ENCODE measurements around the gene TNNC1. TPM values are rescaled to one million over a fixed set of nuclear protein-coding genes. Genes with fewer than 3 reads are reported as not detected.

Gene TNNC1
- total RNA-seq, 2 experiments from 2014 or later: 0.57 to 3.2 TPM

- Histone ChIP-seq H3K9me2 (ENCODE audit: insufficient read depth, low read length) (no peaks in the 10 kb centered on the region), H4K20me1 (ENCODE audit: insufficient read depth, low read length) (no peaks in the 10 kb centered on the region), H2AFZ (ENCODE audit: low read length) (no peak overlapping the region), H3K4me1 (ENCODE audit: insufficient read depth, low read length, poor library complexity, severe bottlenecking) (no peaks in the 10 kb centered on the region), H3K4me2 (ENCODE audit: low read length) (no peak overlapping the region), H3K9me3 (ENCODE audit: low read length) (no peaks in the 10 kb centered on the region), H3K4me3 (ENCODE audit: low read depth, low read length, poor library complexity, severe bottlenecking) (no peak overlapping the region), H3K36me3 (ENCODE audit: insufficient read depth, low read length) (peaks cover 21% of the 10 kb centered on the region; the same call in 1 of the 2 replicates), H3K79me2 (ENCODE audit: insufficient read depth, low read depth, low read length) (no peaks in the 10 kb centered on the region), H3K27ac (ENCODE audit: low read depth, low read length, poor library complexity, severe bottlenecking) (no peak overlapping the region)
- ChIA-PET CTCF (ENCODE audit: unreplicated experiment) (no interaction called here), POLR2A (no interaction called here)
- intact Hi-C loops (cut with micrococcal nuclease; ENCODE audit: unreplicated experiment): no loop called here
- DNase-seq (ENCODE audit: low spot score): no peak
- no TSS peak for BruUV-seq (replicated peaks)
- TF ChIP-seq CTCF (conservative IDR thresholded peaks at IDR 0.05; ENCODE audit: low read length): no peak
- TF ChIP-seq EZH2phosphoT487 (IDR thresholded peaks at IDR 0.05; ENCODE audit: borderline replicate concordance, low read depth, low read length): no peak
Observed at GRCh38 chr3:52495777-52496602, 42.1 kb upstream of the TNNC1 start.

GRCh38 chr3:52494886-52495495 lies 41.1 kb upstream of the TNNC1 start, which contains the start of gene STAB1:
Gene STAB1, plus strand, starts transcription at chr3:52495338. Its CDS starts 76 bp downstream, at chr3:52495414.
- ChIA-PET POLR2A (no interaction called here), CTCF (ENCODE audit: unreplicated experiment) (no interaction called here)
- peaks cover 29% of the 10 kb centered on the region; the same call in 1 of the 2 replicates for H3K36me3 ChIP-seq (ENCODE audit: insufficient read depth, low read length)
- intact Hi-C loops (cut with micrococcal nuclease; ENCODE audit: unreplicated experiment): no loop called here
- no peaks in the 10 kb centered on the region for H3K9me3 ChIP-seq (ENCODE audit: low read length)
- no peaks in the 10 kb centered on the region for H3K4me1 ChIP-seq (ENCODE audit: insufficient read depth, low read length, poor library complexity, severe bottlenecking)
- TF ChIP-seq CTCF (conservative IDR thresholded peaks at IDR 0.05; ENCODE audit: low read length) (no peak), EZH2phosphoT487 (IDR thresholded peaks at IDR 0.05; ENCODE audit: borderline replicate concordance, low read depth, low read length) (no peak)
- no peak within 1 kb of the TSS for H3K4me3 ChIP-seq (ENCODE audit: low read depth, low read length, poor library complexity, severe bottlenecking)
- no peaks in the 10 kb centered on the region for H4K20me1 ChIP-seq (ENCODE audit: insufficient read depth, low read length)
- H3K4me2 ChIP-seq (ENCODE audit: low read length): no peak within 1 kb of the TSS
- no peak for DNase-seq (ENCODE audit: low spot score)
- H2AFZ ChIP-seq (ENCODE audit: low read length): no peak within 1 kb of the TSS
- no TSS peak for BruUV-seq (replicated peaks)
- H3K9me2 ChIP-seq (ENCODE audit: insufficient read depth, low read length): no peaks in the 10 kb centered on the region
- H3K27ac ChIP-seq (ENCODE audit: low read depth, low read length, poor library complexity, severe bottlenecking): no peak within 1 kb of the TSS
- no peaks in the 10 kb centered on the region for H3K79me2 ChIP-seq (ENCODE audit: insufficient read depth, low read depth, low read length)

GRCh38 chr3:52494445-52494844 lies 40.6 kb upstream of the TNNC1 start:
- no TSS peak for BruUV-seq (replicated peaks)
- ChIA-PET POLR2A (no interaction called here), CTCF (ENCODE audit: unreplicated experiment) (no interaction called here)
- intact Hi-C loops (cut with micrococcal nuclease; ENCODE audit: unreplicated experiment): no loop called here
- TF ChIP-seq EZH2phosphoT487 (IDR thresholded peaks at IDR 0.05; ENCODE audit: borderline replicate concordance, low read depth, low read length) (no peak), CTCF (conservative IDR thresholded peaks at IDR 0.05; ENCODE audit: low read length) (no peak)
- no peak for DNase-seq (ENCODE audit: low spot score)
- Histone ChIP-seq H2AFZ (ENCODE audit: low read length) (no peak overlapping the region), H4K20me1 (ENCODE audit: insufficient read depth, low read length) (no peaks in the 10 kb centered on the region), H3K27ac (ENCODE audit: low read depth, low read length, poor library complexity, severe bottlenecking) (no peak overlapping the region), H3K4me2 (ENCODE audit: low read length) (no peak overlapping the region), H3K9me2 (ENCODE audit: insufficient read depth, low read length) (no peaks in the 10 kb centered on the region), H3K4me1 (ENCODE audit: insufficient read depth, low read length, poor library complexity, severe bottlenecking) (no peaks in the 10 kb centered on the region), H3K9me3 (ENCODE audit: low read length) (no peaks in the 10 kb centered on the region), H3K36me3 (ENCODE audit: insufficient read depth, low read length) (peaks cover 35% of the 10 kb centered on the region; the same call in 1 of the 2 replicates), H3K79me2 (ENCODE audit: insufficient read depth, low read depth, low read length) (no peaks in the 10 kb centered on the region), H3K4me3 (ENCODE audit: low read depth, low read length, poor library complexity, severe bottlenecking) (no peak overlapping the region)
